ENCODE measurements around the gene CALR3.

- no peak for TF ChIP-seq EZH2 (IDR thresholded peaks at IDR 0.05; ENCODE audit: borderline replicate concordance, insufficient read depth, low read length, poor library complexity, severe bottlenecking)
- TF ChIP-seq, protein P1, sequence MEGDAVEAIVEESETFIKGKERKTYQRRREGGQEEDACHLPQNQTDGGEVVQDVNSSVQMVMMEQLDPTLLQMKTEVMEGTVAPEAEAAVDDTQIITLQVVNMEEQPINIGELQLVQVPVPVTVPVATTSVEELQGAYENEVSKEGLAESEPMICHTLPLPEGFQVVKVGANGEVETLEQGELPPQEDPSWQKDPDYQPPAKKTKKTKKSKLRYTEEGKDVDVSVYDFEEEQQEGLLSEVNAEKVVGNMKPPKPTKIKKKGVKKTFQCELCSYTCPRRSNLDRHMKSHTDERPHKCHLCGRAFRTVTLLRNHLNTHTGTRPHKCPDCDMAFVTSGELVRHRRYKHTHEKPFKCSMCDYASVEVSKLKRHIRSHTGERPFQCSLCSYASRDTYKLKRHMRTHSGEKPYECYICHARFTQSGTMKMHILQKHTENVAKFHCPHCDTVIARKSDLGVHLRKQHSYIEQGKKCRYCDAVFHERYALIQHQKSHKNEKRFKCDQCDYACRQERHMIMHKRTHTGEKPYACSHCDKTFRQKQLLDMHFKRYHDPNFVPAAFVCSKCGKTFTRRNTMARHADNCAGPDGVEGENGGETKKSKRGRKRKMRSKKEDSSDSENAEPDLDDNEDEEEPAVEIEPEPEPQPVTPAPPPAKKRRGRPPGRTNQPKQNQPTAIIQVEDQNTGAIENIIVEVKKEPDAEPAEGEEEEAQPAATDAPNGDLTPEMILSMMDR (IDR thresholded peaks at IDR 0.05; ENCODE audit: poor library complexity, severe bottlenecking), result no peak
- TF ChIP-seq RAD21 (conservative IDR thresholded peaks at IDR 0.05), result no peak
- TF ChIP-seq POLR2AphosphoS5 (IDR thresholded peaks at IDR 0.05), result no peak
- no peak for TF ChIP-seq SMC3 (conservative IDR thresholded peaks at IDR 0.05; ENCODE audit: poor library complexity)
- TF ChIP-seq, protein P2, sequence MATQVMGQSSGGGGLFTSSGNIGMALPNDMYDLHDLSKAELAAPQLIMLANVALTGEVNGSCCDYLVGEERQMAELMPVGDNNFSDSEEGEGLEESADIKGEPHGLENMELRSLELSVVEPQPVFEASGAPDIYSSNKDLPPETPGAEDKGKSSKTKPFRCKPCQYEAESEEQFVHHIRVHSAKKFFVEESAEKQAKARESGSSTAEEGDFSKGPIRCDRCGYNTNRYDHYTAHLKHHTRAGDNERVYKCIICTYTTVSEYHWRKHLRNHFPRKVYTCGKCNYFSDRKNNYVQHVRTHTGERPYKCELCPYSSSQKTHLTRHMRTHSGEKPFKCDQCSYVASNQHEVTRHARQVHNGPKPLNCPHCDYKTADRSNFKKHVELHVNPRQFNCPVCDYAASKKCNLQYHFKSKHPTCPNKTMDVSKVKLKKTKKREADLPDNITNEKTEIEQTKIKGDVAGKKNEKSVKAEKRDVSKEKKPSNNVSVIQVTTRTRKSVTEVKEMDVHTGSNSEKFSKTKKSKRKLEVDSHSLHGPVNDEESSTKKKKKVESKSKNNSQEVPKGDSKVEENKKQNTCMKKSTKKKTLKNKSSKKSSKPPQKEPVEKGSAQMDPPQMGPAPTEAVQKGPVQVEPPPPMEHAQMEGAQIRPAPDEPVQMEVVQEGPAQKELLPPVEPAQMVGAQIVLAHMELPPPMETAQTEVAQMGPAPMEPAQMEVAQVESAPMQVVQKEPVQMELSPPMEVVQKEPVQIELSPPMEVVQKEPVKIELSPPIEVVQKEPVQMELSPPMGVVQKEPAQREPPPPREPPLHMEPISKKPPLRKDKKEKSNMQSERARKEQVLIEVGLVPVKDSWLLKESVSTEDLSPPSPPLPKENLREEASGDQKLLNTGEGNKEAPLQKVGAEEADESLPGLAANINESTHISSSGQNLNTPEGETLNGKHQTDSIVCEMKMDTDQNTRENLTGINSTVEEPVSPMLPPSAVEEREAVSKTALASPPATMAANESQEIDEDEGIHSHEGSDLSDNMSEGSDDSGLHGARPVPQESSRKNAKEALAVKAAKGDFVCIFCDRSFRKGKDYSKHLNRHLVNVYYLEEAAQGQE (IDR thresholded peaks at IDR 0.05; ENCODE audit: borderline replicate concordance), result no peak
- no peak for TF ChIP-seq EP300 (conservative IDR thresholded peaks at IDR 0.05; ENCODE audit: poor library complexity, severe bottlenecking)
Observed at GRCh38 chr19:16442386-16443276, 53.3 kb downstream of the CALR3 start.

Data from neural cell (in vitro differentiated cells).